ENCODE data around the gene ADM. TPM values are rescaled to one million over a fixed set of nuclear protein-coding genes. Genes with fewer than 3 reads are reported as not detected.

ADM gene
- polyA plus RNA-seq, 1 experiment, result 247 TPM

DNA sequence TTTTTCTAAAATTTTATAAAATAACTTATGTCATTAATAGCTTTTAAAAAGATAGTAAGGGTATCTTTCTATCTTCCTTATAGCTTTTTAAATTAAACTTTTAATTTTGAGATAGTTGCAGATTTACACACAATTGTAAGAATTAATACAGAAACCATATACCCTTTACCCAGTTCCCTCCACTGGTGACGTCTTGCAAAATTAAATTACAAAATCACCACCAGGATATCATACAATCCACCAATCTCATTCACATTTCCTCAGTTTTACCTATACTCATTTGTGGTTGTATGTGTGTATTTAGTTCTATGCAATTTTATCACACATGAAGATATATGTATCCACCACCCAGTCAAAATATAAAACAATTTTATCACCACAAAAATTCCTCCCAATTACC, 20.9 kb upstream of the ADM start:
- CTCF ChIA-PET, result interaction anchor here (1.2 to 1.4 kb wide), 4 partner anchors 75 to 311 kb away, joined by 3 to 4 read pairs (median 3); no protein-coding TSS in a partner anchor

DNA sequence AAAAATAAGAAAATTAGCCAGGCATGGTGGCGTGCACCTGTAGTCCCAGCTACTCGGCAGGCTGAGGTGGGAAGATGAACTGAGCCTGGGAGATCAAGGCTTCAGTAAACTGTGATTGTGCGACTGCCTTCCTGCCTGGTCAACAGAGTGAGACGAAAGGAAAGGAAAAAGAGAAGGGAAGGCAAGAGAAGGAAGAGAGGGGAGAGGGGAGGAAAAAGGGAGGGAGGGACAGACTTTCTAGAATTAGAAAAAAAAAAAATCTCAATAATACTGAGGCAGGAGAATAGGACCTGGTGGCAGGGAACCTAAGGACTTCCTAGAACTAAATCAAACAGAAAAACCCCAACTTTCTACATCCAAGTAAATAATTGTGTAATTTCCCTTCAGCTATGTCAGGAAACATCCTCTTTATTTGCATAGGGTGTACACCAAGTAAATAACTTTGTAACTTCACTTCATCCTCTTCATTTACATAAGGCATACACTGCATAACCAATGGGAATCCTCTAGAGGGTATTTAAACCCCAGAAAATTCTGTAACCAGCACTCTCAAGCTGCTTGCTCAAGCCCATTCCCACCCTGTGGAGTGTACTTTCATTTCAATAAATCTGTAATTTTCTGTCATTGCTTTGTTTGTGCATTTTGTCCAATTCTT, 19.6 kb upstream of the ADM start:
- no peak for DNase-seq (ENCODE audit: low read depth, low spot score)
- ChIA-PET POLR2A (no interaction called here), CTCF (no interaction called here)
- no peaks in the 10 kb centered on the region; the same call in 1 of the 2 replicates for H3K9me3 ChIP-seq (ENCODE audit: control insufficient read depth, insufficient read depth, low read length)
- no peak overlapping the region for H3K4me3 ChIP-seq (ENCODE audit: low read depth, low read length)
- no peaks in the 10 kb centered on the region for H3K27me3 ChIP-seq (ENCODE audit: control insufficient read depth, insufficient read depth, low read length)
- TF ChIP-seq, protein P1, sequence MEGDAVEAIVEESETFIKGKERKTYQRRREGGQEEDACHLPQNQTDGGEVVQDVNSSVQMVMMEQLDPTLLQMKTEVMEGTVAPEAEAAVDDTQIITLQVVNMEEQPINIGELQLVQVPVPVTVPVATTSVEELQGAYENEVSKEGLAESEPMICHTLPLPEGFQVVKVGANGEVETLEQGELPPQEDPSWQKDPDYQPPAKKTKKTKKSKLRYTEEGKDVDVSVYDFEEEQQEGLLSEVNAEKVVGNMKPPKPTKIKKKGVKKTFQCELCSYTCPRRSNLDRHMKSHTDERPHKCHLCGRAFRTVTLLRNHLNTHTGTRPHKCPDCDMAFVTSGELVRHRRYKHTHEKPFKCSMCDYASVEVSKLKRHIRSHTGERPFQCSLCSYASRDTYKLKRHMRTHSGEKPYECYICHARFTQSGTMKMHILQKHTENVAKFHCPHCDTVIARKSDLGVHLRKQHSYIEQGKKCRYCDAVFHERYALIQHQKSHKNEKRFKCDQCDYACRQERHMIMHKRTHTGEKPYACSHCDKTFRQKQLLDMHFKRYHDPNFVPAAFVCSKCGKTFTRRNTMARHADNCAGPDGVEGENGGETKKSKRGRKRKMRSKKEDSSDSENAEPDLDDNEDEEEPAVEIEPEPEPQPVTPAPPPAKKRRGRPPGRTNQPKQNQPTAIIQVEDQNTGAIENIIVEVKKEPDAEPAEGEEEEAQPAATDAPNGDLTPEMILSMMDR (IDR thresholded peaks at IDR 0.05; ENCODE audit: low read depth, low read length), result no peak
- H3K27ac ChIP-seq (ENCODE audit: low read depth, low read length), result no peak overlapping the region

More for the DNA sequence above, 20.9 kb upstream of the ADM start:
- POLR2A ChIA-PET, result no interaction called here
- DNase-seq (ENCODE audit: low read depth, low spot score), result no peak
- Histone ChIP-seq H3K27ac (ENCODE audit: low read depth, low read length) (no peak overlapping the region), H3K9me3 (ENCODE audit: control insufficient read depth, insufficient read depth, low read length) (no peaks in the 10 kb centered on the region; the same call in 1 of the 2 replicates), H3K27me3 (ENCODE audit: control insufficient read depth, insufficient read depth, low read length) (no peaks in the 10 kb centered on the region), H3K4me3 (ENCODE audit: low read depth, low read length) (no peak overlapping the region)
- TF ChIP-seq, protein P1 (IDR thresholded peaks at IDR 0.05; ENCODE audit: low read depth, low read length), result no peak

DNA sequence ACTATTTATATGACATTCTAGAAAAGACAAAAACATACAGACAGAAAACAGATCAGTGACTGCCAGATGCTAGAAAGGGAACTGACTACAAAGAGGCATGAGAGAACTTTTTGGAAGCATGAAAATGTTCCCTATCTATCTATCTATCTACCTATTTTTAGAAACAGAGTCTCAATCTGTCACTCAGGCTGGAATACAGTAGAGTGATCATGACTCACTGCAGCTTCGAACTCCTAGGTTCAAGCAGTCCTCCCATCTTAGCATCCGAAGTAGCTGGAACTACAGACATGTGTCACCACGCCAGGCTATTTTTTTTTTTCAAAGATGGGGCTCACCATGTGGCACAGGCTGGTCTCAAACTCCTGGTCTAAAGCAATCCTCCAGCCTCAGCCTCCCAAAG, 17.7 kb upstream of the ADM start:
- POLR2A ChIA-PET, result no interaction called here
- TF ChIP-seq, protein P1 (IDR thresholded peaks at IDR 0.05; ENCODE audit: low read depth, low read length), result no peak
- no peaks in the 10 kb centered on the region for H3K27me3 ChIP-seq (ENCODE audit: control insufficient read depth, insufficient read depth, low read length)
- H3K4me3 ChIP-seq (ENCODE audit: low read depth, low read length), result no peak overlapping the region
- DNase-seq (ENCODE audit: low read depth, low spot score), result no peak
- H3K27ac ChIP-seq (ENCODE audit: low read depth, low read length), result no peak overlapping the region
- H3K9me3 ChIP-seq (ENCODE audit: control insufficient read depth, insufficient read depth, low read length), result no peaks in the 10 kb centered on the region; the same call in 1 of the 2 replicates
- CTCF ChIA-PET, result no interaction called here

DNA sequence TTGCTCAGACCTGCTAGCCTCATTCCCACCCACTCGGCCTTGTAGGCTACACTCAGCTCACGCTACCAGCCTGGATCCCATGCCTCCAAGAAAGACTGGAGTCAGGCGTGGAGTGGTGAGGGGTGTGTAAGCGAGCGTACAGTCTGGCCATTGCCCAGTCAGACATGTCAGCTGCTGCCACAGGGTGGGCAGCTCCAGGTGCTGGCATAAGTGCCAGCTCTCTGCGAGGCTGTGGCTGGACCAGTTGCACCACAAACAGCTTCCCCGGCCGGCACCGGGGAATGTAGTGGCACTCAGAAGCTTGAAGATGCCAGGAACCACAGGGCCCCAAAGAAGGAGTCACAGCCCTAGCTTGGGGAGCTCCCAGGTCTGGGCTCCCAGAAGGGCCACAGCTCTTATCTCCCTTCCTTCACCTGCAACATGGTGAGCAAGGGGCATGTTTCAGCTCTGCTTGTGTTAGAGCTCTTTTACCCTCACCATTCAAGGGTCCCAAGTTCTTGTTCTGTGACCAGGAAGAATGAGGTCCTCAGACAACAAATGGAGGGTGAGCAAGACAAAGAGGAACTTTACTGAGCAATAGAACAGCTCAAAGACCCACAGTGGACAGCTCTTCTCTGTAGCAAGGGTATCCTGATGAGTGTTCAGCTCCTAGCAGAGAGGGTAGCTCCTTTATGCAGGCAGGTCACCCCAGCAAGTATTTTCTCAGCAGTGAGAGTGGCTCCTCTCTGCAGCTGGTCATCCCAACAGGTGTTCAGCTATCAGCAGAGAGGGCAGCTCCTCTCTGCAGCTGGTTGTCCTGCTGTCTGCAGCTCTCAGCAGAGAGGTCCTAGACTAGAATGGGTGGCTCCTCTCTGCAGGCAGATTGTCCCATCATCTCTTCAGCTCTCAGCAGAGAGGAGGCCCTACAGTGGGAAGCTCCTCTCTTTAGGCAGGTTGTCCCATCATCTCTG, 16.8 kb upstream of the ADM start:
- CTCF ChIA-PET, result interaction anchor here (0.5 kb wide), 1 partner anchor 17 kb away, joined by 4 read pairs; the partner anchor contains the start of gene ADM
- POLR2A ChIA-PET, result interaction anchor here (0.7 to 1.5 kb wide), 2 partner anchors 17 to 473 kb away, joined by 4 to 7 read pairs; partner anchors contain the start of gene ADM
- no peak for DNase-seq (ENCODE audit: low read depth, low spot score)
- no peak overlapping the region for H3K27ac ChIP-seq (ENCODE audit: low read depth, low read length)
- H3K4me3 ChIP-seq (ENCODE audit: low read depth, low read length), result no peak overlapping the region
- TF ChIP-seq, protein P1 (IDR thresholded peaks at IDR 0.05; ENCODE audit: low read depth, low read length), result no peak
- H3K27me3 ChIP-seq (ENCODE audit: control insufficient read depth, insufficient read depth, low read length), result no peaks in the 10 kb centered on the region
- H3K9me3 ChIP-seq (ENCODE audit: control insufficient read depth, insufficient read depth, low read length), result no peaks in the 10 kb centered on the region; the same call in 1 of the 2 replicates

Data from AG04450 (cell line).